ENCODE results near the gene PRELID1. TPM values are rescaled to one million over a fixed set of nuclear protein-coding genes. Genes with fewer than 3 reads are reported as not detected.

The PRELID1 gene
- polyA plus RNA-seq, 5 donors: 75.9 to 128 (median 93.9) TPM

- DNase-seq: no peak
Measured at GRCh38 chr5:177354711-177355110, 51.1 kb downstream of the PRELID1 start.

GRCh38 chr5:177355162-177355867 lies 51.7 kb downstream of the PRELID1 start:
- DNase-seq: no peak

GRCh38 chr5:177355868-177356168 lies 52.2 kb downstream of the PRELID1 start:
- no peak for DNase-seq

Other genes starting within 250 kb of the PRELID1 start
- gene FGFR4, start 216.9 kb upstream of the PRELID1 start, polyA plus RNA-seq (ENCODE audit: insufficient read depth in 1 of 5, insufficient read length in 5 of 5, low replicate concordance in 1 of 5): 100 to 1,000 TPM; 135 to 342 (median 218) TPM
- 10 to 100 TPM; 37.8 to 54.0 (median 44.0) TPM for gene NSD1, start 170.0 kb upstream of the PRELID1 start, polyA plus RNA-seq (ENCODE audit: insufficient read depth in 1 of 5, insufficient read length in 5 of 5, low replicate concordance in 1 of 5)
- gene RAB24, start 80 bp upstream of the PRELID1 start, polyA plus RNA-seq (ENCODE audit: insufficient read depth in 1 of 5, insufficient read length in 5 of 5, low replicate concordance in 1 of 5): 10 to 100 TPM; 21.0 to 44.5 (median 27.0) TPM
- gene MXD3, start 8.1 kb downstream of the PRELID1 start, polyA plus RNA-seq (ENCODE audit: insufficient read depth in 1 of 5, insufficient read length in 5 of 5, low replicate concordance in 1 of 5): 10 to 100 TPM; 16.7 to 39.9 (median 30.3) TPM
- 100 to 1,000 TPM in 4 of 5 donors, 10 to 100 TPM in 1; 85.2 to 137 (median 105) TPM for gene LMAN2, start 47.9 kb downstream of the PRELID1 start, polyA plus RNA-seq (ENCODE audit: insufficient read depth in 1 of 5, insufficient read length in 5 of 5, low replicate concordance in 1 of 5)
- 10 to 100 TPM in 1 of 5 donors, 1 to 10 TPM in 4; 3.6 to 14.0 (median 8.5) TPM for gene RGS14, start 54.1 kb downstream of the PRELID1 start, polyA plus RNA-seq (ENCODE audit: insufficient read depth in 1 of 5, insufficient read length in 5 of 5, low replicate concordance in 1 of 5)
- gene SLC34A1, start 80.6 kb downstream of the PRELID1 start, polyA plus RNA-seq (ENCODE audit: insufficient read depth in 1 of 5, insufficient read length in 5 of 5, low replicate concordance in 1 of 5): under 1 TPM in 1 of 5 donors, not detected in 4; 0.51 TPM
- gene PFN3, start 96.9 kb downstream of the PRELID1 start, polyA plus RNA-seq (ENCODE audit: insufficient read depth in 1 of 5, insufficient read length in 5 of 5, low replicate concordance in 1 of 5): not detected
- gene F12, start 105.8 kb downstream of the PRELID1 start, polyA plus RNA-seq (ENCODE audit: insufficient read depth in 1 of 5, insufficient read length in 5 of 5, low replicate concordance in 1 of 5): under 1 TPM in 4 of 5 donors, not detected in 1; 0.09 to 0.40 (median 0.17) TPM
- gene GRK6, start 122.9 kb downstream of the PRELID1 start, polyA plus RNA-seq (ENCODE audit: insufficient read depth in 1 of 5, insufficient read length in 5 of 5, low replicate concordance in 1 of 5): 10 to 100 TPM; 14.8 to 27.7 (median 17.7) TPM
- gene PRR7, start 143.0 kb downstream of the PRELID1 start, polyA plus RNA-seq (ENCODE audit: insufficient read depth in 1 of 5, insufficient read length in 5 of 5, low replicate concordance in 1 of 5): 1 to 10 TPM in 1 of 5 donors, under 1 TPM in 4; 0.39 to 2.5 (median 0.63) TPM
- gene DBN1, start 169.8 kb downstream of the PRELID1 start, polyA plus RNA-seq (ENCODE audit: insufficient read depth in 1 of 5, insufficient read length in 5 of 5, low replicate concordance in 1 of 5): 100 to 1,000 TPM; 121 to 218 (median 139) TPM
- 100 to 1,000 TPM in 1 of 5 donors, 10 to 100 TPM in 4; 55.0 to 128 (median 85.9) TPM for gene PDLIM7, start 193.8 kb downstream of the PRELID1 start, polyA plus RNA-seq (ENCODE audit: insufficient read depth in 1 of 5, insufficient read length in 5 of 5, low replicate concordance in 1 of 5)
- 1 to 10 TPM; 5.6 to 6.6 (median 6.4) TPM for gene DOK3, start 206.0 kb downstream of the PRELID1 start, polyA plus RNA-seq (ENCODE audit: insufficient read depth in 1 of 5, insufficient read length in 5 of 5, low replicate concordance in 1 of 5)
- gene DDX41, start 213.2 kb downstream of the PRELID1 start, polyA plus RNA-seq (ENCODE audit: insufficient read depth in 1 of 5, insufficient read length in 5 of 5, low replicate concordance in 1 of 5): 100 to 1,000 TPM in 1 of 5 donors, 10 to 100 TPM in 4; 74.4 to 104 (median 84.1) TPM

All from right lung (tissue), 5 donors.